Vagina (tissue), 2 donors: ENCODE data around the gene FHDC1.

Experiments
- CTCF ChIP-seq, 3 experiments: fragments of 450-650 bp in 2 of 3; fragments of 200-600 bp in 1 of 3; sonication (generic) in 1 of 3; IDR thresholded peaks; one replicate each; pipeline ENCODE4 v1.5.1; 2017 to 2019; ENCODE audit warnings: antibody characterized with exemption in 3 of 3, mild to moderate bottlenecking in 2 of 3, moderate library complexity in 2 of 3
- POLR2A ChIP-seq, 2 donors: fragments of 450-650 bp; IDR thresholded peaks; one replicate each; pipeline ENCODE4 v1.6.1; 2017; ENCODE audit warnings: antibody characterized with exemption in 2 of 2, mild to moderate bottlenecking in 2 of 2, moderate library complexity in 2 of 2
- POLR2AphosphoS5 ChIP-seq, 2 donors: sonication (generic); formaldehyde crosslinking; IDR thresholded peaks; one replicate each; pipeline ENCODE4 v1.9.0; 2017; ENCODE audit warnings: antibody characterized with exemption in 2 of 2, mild to moderate bottlenecking in 2 of 2, low read depth in 1 of 2; ENCODE audit not compliant: insufficient read depth in 1 of 2

GRCh38 chr4:152957437-152958171, 21.5 kb downstream of the FHDC1 start:
- TF ChIP-seq CTCF (IDR thresholded peaks at IDR 0.05) (no peak), POLR2A (IDR thresholded peaks at IDR 0.05) (no peak), POLR2AphosphoS5 (IDR thresholded peaks at IDR 0.05; ENCODE audit: insufficient read depth in 1 of 2, low read depth in 1 of 2) (peak in 1 of 2 donors; percentile 16)
